Neuronal stem cell (in vitro differentiated cells): Measurements from ENCODE around the gene BCAS3.
A peak's percentile ranks its signal among the peaks of the same experiment; 100 is the strongest.

Experiments
- DNase-seq: peaks from one replicate; pipeline ENCODE4 v3.0.0-alpha.2; 2013; ENCODE audit warnings: low spot score
- H2AFZ ChIP-seq: one replicate; pipeline ENCODE4 v1.6.1; 2013; ENCODE audit warnings: mild to moderate bottlenecking, low read length, inconsistent platforms
- H2AK5ac ChIP-seq: 2 replicates; pipeline ENCODE4 v1.6.1; 2013; ENCODE audit warnings: low read depth, mild to moderate bottlenecking, inconsistent platforms, low read length, moderate library complexity, mixed read lengths
- H2BK120ac ChIP-seq: 2 replicates; pipeline ENCODE4 v1.6.1; 2013; ENCODE audit warnings: low read depth, mild to moderate bottlenecking, inconsistent platforms, low read length, moderate library complexity, mixed read lengths
- H2BK12ac ChIP-seq: one replicate; pipeline ENCODE4 v1.6.1; 2013; ENCODE audit warnings: low read length, inconsistent platforms
- H2BK15ac ChIP-seq: 2 replicates; pipeline ENCODE4 v1.6.1; 2013; ENCODE audit warnings: mild to moderate bottlenecking, low read length, inconsistent platforms, mixed read lengths
- H2BK5ac ChIP-seq: one replicate; pipeline ENCODE4 v1.6.1; 2013; ENCODE audit warnings: inconsistent platforms, mild to moderate bottlenecking, low read length, moderate library complexity
- H3K14ac ChIP-seq: one replicate; pipeline ENCODE4 v1.6.1; 2013; ENCODE audit warnings: low read length, inconsistent platforms
- H3K18ac ChIP-seq: 2 replicates; pipeline ENCODE4 v1.6.1; 2013; ENCODE audit warnings: low read length, inconsistent platforms
- H3K23ac ChIP-seq: 2 replicates; pipeline ENCODE4 v1.6.1; 2013; ENCODE audit warnings: low read depth, mild to moderate bottlenecking, mixed read lengths, low read length, inconsistent platforms; ENCODE audit not compliant: poor library complexity
- H3K27ac ChIP-seq: replicated peaks from 3 replicates; pipeline ENCODE4 v1.5.1; 2013; ENCODE audit warnings: low read length, inconsistent platforms
- H3K27me3 ChIP-seq, 3 experiments: 2 replicates each; pipeline ENCODE4 v1.6.1; 2013; ENCODE audit warnings: low read length in 3 of 3, mild to moderate bottlenecking in 2 of 3, inconsistent platforms in 1 of 3, low read depth in 1 of 3, mixed read lengths in 1 of 3, moderate library complexity in 1 of 3; ENCODE audit not compliant: control insufficient read depth in 3 of 3, insufficient read depth in 3 of 3
- H3K36me3 ChIP-seq, 2 donors: replicated peaks in 1 of 2; 2 replicates each; pipeline ENCODE4 v1.6.1; 2013; ENCODE audit warnings: low read length in 2 of 2; ENCODE audit not compliant: control insufficient read depth in 2 of 2, insufficient read depth in 2 of 2
- H3K4ac ChIP-seq: 2 replicates; pipeline ENCODE4 v1.6.1; 2013; ENCODE audit warnings: inconsistent platforms, mild to moderate bottlenecking, low read length, moderate library complexity
- H3K4me1 ChIP-seq, 2 donors: 1 replicate in 1 of 2; 2 replicates in 1 of 2; pipeline ENCODE4 v1.6.1; 2013; ENCODE audit warnings: low read length in 2 of 2, low read depth in 1 of 2; ENCODE audit not compliant: control insufficient read depth in 2 of 2, insufficient read depth in 1 of 2
- H3K4me2 ChIP-seq: one replicate; pipeline ENCODE4 v1.6.1; 2013; ENCODE audit warnings: mild to moderate bottlenecking, low read length, inconsistent platforms; ENCODE audit not compliant: insufficient read depth, poor library complexity, severe bottlenecking
- H3K4me3 ChIP-seq, 2 donors: 2 replicates each; pipeline ENCODE4 v1.5.1; 2013; ENCODE audit warnings: low read length in 2 of 2, mild to moderate bottlenecking in 2 of 2, inconsistent platforms in 1 of 2, moderate library complexity in 1 of 2
- H3K79me1 ChIP-seq: one replicate; pipeline ENCODE4 v1.6.1; 2013; ENCODE audit warnings: low read depth, mild to moderate bottlenecking, inconsistent platforms, low read length, moderate library complexity
- H3K9ac ChIP-seq: one replicate; pipeline ENCODE4 v1.6.1; 2013; ENCODE audit warnings: mild to moderate bottlenecking, low read depth, low read length, inconsistent platforms; ENCODE audit not compliant: poor library complexity
- H3K9me3 ChIP-seq, 2 donors: replicated peaks in 1 of 2; 2 replicates each; pipeline versions ENCODE3 to v1.6.1; 2013; ENCODE audit warnings: low read length in 2 of 2, mild to moderate bottlenecking in 2 of 2, inconsistent platforms in 1 of 2, low read depth in 1 of 2, mixed read lengths in 1 of 2, moderate library complexity in 1 of 2; ENCODE audit not compliant: control insufficient read depth in 2 of 2, insufficient read depth in 1 of 2
- H4K8ac ChIP-seq: one replicate; pipeline ENCODE4 v1.6.1; 2013; ENCODE audit warnings: low read depth, mild to moderate bottlenecking, inconsistent platforms, low read length, moderate library complexity
- H4K91ac ChIP-seq: one replicate; pipeline ENCODE4 v1.6.1; 2013; ENCODE audit warnings: low read length, low read depth, mild to moderate bottlenecking, inconsistent platforms; ENCODE audit not compliant: poor library complexity
- WGBS, 2 donors: extraction: QIAGEN DNeasy Blood & Tissue Kit; methylation state at CpG; one replicate each; pipeline ENCODE4 v1.1.7; 2013; ENCODE audit warnings: missing lambda C conversion rate in 2 of 2, mixed read lengths in 1 of 2; ENCODE audit not compliant: insufficient read length in 2 of 2, insufficient replicate concordance in 1 of 2; ENCODE audit errors: extremely low coverage in 2 of 2; 5-methylcytosine and 5-hydroxymethylcytosine counted together

The BCAS3 gene

GRCh38 chr17:61201211-61201610 lies 523.6 kb downstream of the BCAS3 start:
- Histone ChIP-seq H3K9ac (no peak overlapping the region), H3K4me3 (no peak overlapping the region), H3K27me3 (no peaks in the 10 kb centered on the region), H2BK120ac (no peak overlapping the region), H2AFZ (no peak overlapping the region), H2BK5ac (no peak overlapping the region), H2BK12ac (no peak overlapping the region), H3K4ac (no peak overlapping the region), H3K23ac (no peak overlapping the region), H3K9me3 (no peaks in the 10 kb centered on the region), H3K36me3 (no peaks in the 10 kb centered on the region), H3K27ac (no peak overlapping the region), H2AK5ac (no peak overlapping the region), H3K18ac (no peak overlapping the region), H3K79me1 (no peaks in the 10 kb centered on the region), H3K4me2 (no peak overlapping the region), H2BK15ac (no peak overlapping the region), H4K91ac (no peak overlapping the region), H4K8ac (no peak overlapping the region), H3K14ac (no peak overlapping the region), H3K4me1 (peaks cover 7% of the 10 kb centered on the region in 2 donors)
- no CpG with 5 or more reads among the region's 3 CpGs for WGBS, 2 donors
- no peak for DNase-seq

- H3K27ac ChIP-seq, result no peak overlapping the region
Measured at GRCh38 chr17:61202564-61202963, 524.9 kb downstream of the BCAS3 start.

GRCh38 chr17:61203671-61204131 lies 526.0 kb downstream of the BCAS3 start:
- no peaks in the 10 kb centered on the region for H3K79me1 ChIP-seq
- H3K4me3 ChIP-seq, result no peak overlapping the region
- H4K8ac ChIP-seq, result no peak overlapping the region
- H3K18ac ChIP-seq, result no peak overlapping the region
- no peak overlapping the region for H2BK120ac ChIP-seq
- no peak overlapping the region for H3K14ac ChIP-seq
- no peak overlapping the region for H3K27ac ChIP-seq
- H3K9ac ChIP-seq, result no peak overlapping the region
- peak overlapping the region; percentile 50 for H2AFZ ChIP-seq
- no peak overlapping the region for H2BK15ac ChIP-seq
- DNase-seq, result no peak
- no peaks in the 10 kb centered on the region for H3K27me3 ChIP-seq
- peaks cover 9 to 14% of the 10 kb centered on the region in 2 donors for H3K4me1 ChIP-seq
- H3K4me2 ChIP-seq, result no peak overlapping the region
- peaks cover 0 to 2% of the 10 kb centered on the region in 2 donors for H3K9me3 ChIP-seq
- no peak overlapping the region for H3K4ac ChIP-seq
- H2AK5ac ChIP-seq, result no peak overlapping the region
- WGBS, 2 donors, result no CpG with 5 or more reads among the region's 7 CpGs
- no peak overlapping the region for H3K23ac ChIP-seq
- no peaks in the 10 kb centered on the region for H3K36me3 ChIP-seq
- H2BK12ac ChIP-seq, result no peak overlapping the region
- H2BK5ac ChIP-seq, result no peak overlapping the region
- no peak overlapping the region for H4K91ac ChIP-seq

More at GRCh38 chr17:61202564-61202963, 524.9 kb downstream of the BCAS3 start:
- peaks cover 7% of the 10 kb centered on the region in 2 donors for H3K4me1 ChIP-seq
- H2BK12ac ChIP-seq, result no peak overlapping the region
- no peaks in the 10 kb centered on the region for H3K79me1 ChIP-seq
- no peak overlapping the region for H4K91ac ChIP-seq
- DNase-seq, result no peak
- H2BK120ac ChIP-seq, result no peak overlapping the region
- no peak overlapping the region for H3K9ac ChIP-seq
- no peak overlapping the region for H4K8ac ChIP-seq
- H3K4me3 ChIP-seq, result no peak overlapping the region
- H3K27me3 ChIP-seq, result no peaks in the 10 kb centered on the region
- no peak overlapping the region for H2BK5ac ChIP-seq
- no peak overlapping the region for H3K14ac ChIP-seq
- H3K36me3 ChIP-seq, result no peaks in the 10 kb centered on the region
- WGBS, 2 donors, result no CpG with 5 or more reads among the region's 2 CpGs
- no peak overlapping the region for H2BK15ac ChIP-seq
- H2AK5ac ChIP-seq, result no peak overlapping the region
- peaks cover 0 to 2% of the 10 kb centered on the region in 2 donors for H3K9me3 ChIP-seq
- H3K18ac ChIP-seq, result no peak overlapping the region
- no peak overlapping the region for H2AFZ ChIP-seq
- no peak overlapping the region for H3K23ac ChIP-seq
- no peak overlapping the region for H3K4me2 ChIP-seq
- no peak overlapping the region for H3K4ac ChIP-seq

GRCh38 chr17:61204456-61204855 lies 526.8 kb downstream of the BCAS3 start:
- no peak overlapping the region for H3K4me2 ChIP-seq
- no CpG with 5 or more reads among the region's 5 CpGs for WGBS, 2 donors
- H3K27ac ChIP-seq, result no peak overlapping the region

More at GRCh38 chr17:61204456-61204855, 526.8 kb downstream of the BCAS3 start:
- Histone ChIP-seq H2BK5ac (no peak overlapping the region), H3K9me3 (peaks cover 0 to 2% of the 10 kb centered on the region in 2 donors), H3K79me1 (no peaks in the 10 kb centered on the region), H3K23ac (no peak overlapping the region), H4K91ac (no peak overlapping the region), H2AK5ac (no peak overlapping the region), H3K9ac (no peak overlapping the region), H2BK12ac (no peak overlapping the region), H3K4me1 (peaks cover 12 to 21% of the 10 kb centered on the region in 2 donors), H4K8ac (no peak overlapping the region), H2BK120ac (no peak overlapping the region), H2BK15ac (no peak overlapping the region), H3K14ac (no peak overlapping the region), H3K4ac (no peak overlapping the region), H3K27me3 (no peaks in the 10 kb centered on the region), H3K4me3 (no peak overlapping the region), H3K36me3 (no peaks in the 10 kb centered on the region), H3K18ac (no peak overlapping the region), H2AFZ (no peak overlapping the region)
- no peak for DNase-seq
